Mesothelial cell of epicardium (in vitro differentiated cells): ENCODE results near the gene RBBP6. TPM values are rescaled to one million over a fixed set of nuclear protein-coding genes. Genes with fewer than 3 reads are reported as not detected.
"Not testable (repeated sequence)": the region's sequence is repeated elsewhere in the genome, so short reads cannot be mapped to it uniquely, and the experiment has no call there.

ENCODE experiments used
- DNase-seq, 2 experiments: peaks; one replicate each; pipeline ENCODE4 v3.0.0; 2021; ENCODE audit warnings: low spot score in 2 of 2; ENCODE audit not compliant: unreplicated experiment in 2 of 2
- H3K27ac Mint-ChIP-seq: 2 replicates; pipeline ENCODE4 v1.8.0; 2021; ENCODE audit warnings: mixed read lengths
- H3K27me3 Mint-ChIP-seq: 2 replicates; pipeline ENCODE4 v1.8.0; 2021; ENCODE audit warnings: low read depth, mixed read lengths
- H3K36me3 Mint-ChIP-seq: 2 replicates; pipeline ENCODE4 v1.8.0; 2021; ENCODE audit warnings: mixed read lengths
- H3K4me1 Mint-ChIP-seq: 2 replicates; pipeline ENCODE4 v1.8.0; 2021; ENCODE audit warnings: mixed read lengths
- H3K4me3 Mint-ChIP-seq: 2 replicates; pipeline ENCODE4 v1.8.0; 2021; ENCODE audit warnings: mild to moderate bottlenecking, moderate library complexity, mixed read lengths
- H3K9me3 Mint-ChIP-seq: 2 replicates; pipeline ENCODE4 v1.8.0; 2021; ENCODE audit warnings: mixed read lengths
- CTCF ChIP-seq: fragments of 200-600 bp; sonication (generic); IDR thresholded peaks from one replicate; pipeline ENCODE4 v1.5.0; 2021; ENCODE audit warnings: antibody characterized with exemption; ENCODE audit not compliant: unreplicated experiment
- total RNA-seq: library from RNA; stranded (reverse); gene quantifications from 3 replicates; pipeline ENCODE4 v1.2.1, GENCODE V29; 2021

Gene RBBP6
- 100 to 101 TPM (median 101 TPM) in 3 replicates for total RNA-seq

GRCh38 chr16:24539295-24539849 is at the start of gene RBBP6:
TSS of gene RBBP6 (plus strand) at chr16:24539566. CDS start at chr16:24540627, 1,061 bp downstream.
- Mint-ChIP-seq H3K4me1 (peaks cover 27% of the 10 kb centered on the region), H3K4me3 (peak within 1 kb of the TSS; percentile 100), H3K36me3 (peaks cover 2% of the 10 kb centered on the region), H3K27ac (peak within 1 kb of the TSS; percentile 100), H3K27me3 (no peaks in the 10 kb centered on the region), H3K9me3 (no peaks in the 10 kb centered on the region)
- peak; percentile 94 to 96 for DNase-seq
- TF ChIP-seq CTCF = peak; percentile 18

GRCh38 chr16:24490866-24491265 is 48.5 kb upstream of the RBBP6 start:
- Mint-ChIP-seq H3K36me3 (no peaks in the 10 kb centered on the region), H3K27me3 (peaks cover 11% of the 10 kb centered on the region), H3K4me1 (peaks cover 5% of the 10 kb centered on the region), H3K9me3 (peaks cover 11% of the 10 kb centered on the region), H3K4me3 (no peak overlapping the region), H3K27ac (no peak overlapping the region)
- no peak for TF ChIP-seq CTCF
- no peak for DNase-seq

GRCh38 chr16:24491731-24492130 is 47.6 kb upstream of the RBBP6 start:
- Mint-ChIP-seq H3K9me3 (peaks cover 11% of the 10 kb centered on the region), H3K4me3 (no peak overlapping the region), H3K4me1 (peaks cover 5% of the 10 kb centered on the region), H3K27me3 (peaks cover 11% of the 10 kb centered on the region), H3K36me3 (no peaks in the 10 kb centered on the region), H3K27ac (no peak overlapping the region)
- no peak for DNase-seq
- no peak for TF ChIP-seq CTCF

- DNase-seq = no peak
- Mint-ChIP-seq H3K9me3 (peaks cover 3% of the 10 kb centered on the region), H3K36me3 (no peaks in the 10 kb centered on the region), H3K27me3 (peaks cover 11% of the 10 kb centered on the region), H3K4me3 (no peak overlapping the region), H3K27ac (no peak overlapping the region), H3K4me1 (peaks cover 9% of the 10 kb centered on the region)
- no peak for TF ChIP-seq CTCF
Measured at GRCh38 chr16:24493821-24494220, 45.5 kb upstream of the RBBP6 start.

- not testable (repeated sequence) for DNase-seq, H3K4me1 Mint-ChIP-seq, H3K4me3 Mint-ChIP-seq
Measured at GRCh38 chr16:24495207-24495606, 44.2 kb upstream of the RBBP6 start.

GRCh38 chr16:24497440-24497839 is 41.9 kb upstream of the RBBP6 start:
- DNase-seq = no peak
- H3K9me3 Mint-ChIP-seq = no peaks in the 10 kb centered on the region
- H3K27ac Mint-ChIP-seq = no peak overlapping the region
- no peak overlapping the region for H3K4me3 Mint-ChIP-seq
- H3K36me3 Mint-ChIP-seq = no peaks in the 10 kb centered on the region
- H3K27me3 Mint-ChIP-seq = peaks cover 26% of the 10 kb centered on the region
- TF ChIP-seq CTCF = no peak
- H3K4me1 Mint-ChIP-seq = peaks cover 4% of the 10 kb centered on the region

More at GRCh38 chr16:24495207-24495606, 44.2 kb upstream of the RBBP6 start:
- H3K36me3 Mint-ChIP-seq, H3K27ac Mint-ChIP-seq, H3K9me3 Mint-ChIP-seq: not testable (repeated sequence)
- peaks cover 13% of the 10 kb centered on the region for H3K27me3 Mint-ChIP-seq
